Mononuclear cell (primary cell): ENCODE results near the gene ZNF579. TPM values are rescaled to one million over a fixed set of nuclear protein-coding genes. Genes with fewer than 3 reads are reported as not detected.

ENCODE experiments used
- H3K27me3 ChIP-seq: 2 replicates; pipeline ENCODE4 v1.6.0; 2011; ENCODE audit warnings: low read length, control low read depth; ENCODE audit not compliant: insufficient read depth
- H3K4me1 ChIP-seq: 2 replicates; pipeline ENCODE4 v1.5.1; 2011; ENCODE audit warnings: mild to moderate bottlenecking, low read length, control low read depth; ENCODE audit not compliant: insufficient read depth
- H3K4me3 ChIP-seq: 2 replicates; pipeline ENCODE4 v1.5.1; 2011; ENCODE audit warnings: mild to moderate bottlenecking, low read length, moderate library complexity
- H3K9me3 ChIP-seq: 2 replicates; pipeline ENCODE4 v1.5.1; 2011; ENCODE audit warnings: low read depth, mild to moderate bottlenecking, control low read depth, low read length
- total RNA-seq: library from RNA; depleted of rRNA; stranded (reverse); fragments of >200 nt; gene quantifications from one replicate; pipeline ENCODE4 v1.2.3, GENCODE V29; 2012

ZNF579 gene
- total RNA-seq, 1 donor, result 2.7 TPM

GRCh38 chr19:55546822-55547614 is 33.6 kb downstream of the ZNF579 start:
- no peaks in the 10 kb centered on the region for H3K27me3 ChIP-seq
- H3K9me3 ChIP-seq, result no peaks in the 10 kb centered on the region
- no peaks in the 10 kb centered on the region for H3K4me1 ChIP-seq
- no peak overlapping the region for H3K4me3 ChIP-seq

- Histone ChIP-seq H3K4me1 (no peaks in the 10 kb centered on the region), H3K9me3 (no peaks in the 10 kb centered on the region), H3K27me3 (no peaks in the 10 kb centered on the region), H3K4me3 (no peak overlapping the region)
Measured at GRCh38 chr19:55546011-55546410, 34.6 kb downstream of the ZNF579 start.

DNA sequence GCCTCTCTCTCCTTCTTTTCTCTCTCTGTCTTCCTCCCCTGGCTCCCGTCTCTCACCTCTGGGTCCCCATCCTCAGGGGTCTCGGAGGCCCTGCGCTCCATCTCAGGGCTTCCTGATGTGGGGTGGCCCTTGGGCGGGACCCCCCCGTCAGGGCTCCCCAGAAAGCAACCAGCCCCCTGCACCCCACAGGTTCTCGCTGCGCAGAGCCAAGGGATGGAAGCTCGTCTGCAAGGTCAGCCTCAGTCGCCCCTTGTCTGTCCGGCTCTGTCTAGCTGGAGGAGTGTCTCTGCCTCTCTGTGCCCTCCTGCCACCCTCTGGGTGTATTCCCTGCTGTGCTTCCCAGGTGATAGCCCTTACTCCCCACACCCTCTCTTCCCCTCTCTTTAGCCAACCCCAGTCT is 35.2 kb downstream of the ZNF579 start, which contains the start of gene SBK3:
TSS of gene SBK3 (minus strand) at position 101 of the 400 bp plus-strand sequence. CDS start at position 101, 0 bp downstream.
- no peaks in the 10 kb centered on the region for H3K4me1 ChIP-seq
- no peak within 1 kb of the TSS for H3K4me3 ChIP-seq
- H3K9me3 ChIP-seq, result no peaks in the 10 kb centered on the region
- H3K27me3 ChIP-seq, result no peaks in the 10 kb centered on the region

GRCh38 chr19:55544776-55545439 is 35.7 kb downstream of the ZNF579 start:
- no peak overlapping the region for H3K4me3 ChIP-seq
- no peaks in the 10 kb centered on the region for H3K9me3 ChIP-seq
- H3K27me3 ChIP-seq, result no peaks in the 10 kb centered on the region
- H3K4me1 ChIP-seq, result no peaks in the 10 kb centered on the region

DNA sequence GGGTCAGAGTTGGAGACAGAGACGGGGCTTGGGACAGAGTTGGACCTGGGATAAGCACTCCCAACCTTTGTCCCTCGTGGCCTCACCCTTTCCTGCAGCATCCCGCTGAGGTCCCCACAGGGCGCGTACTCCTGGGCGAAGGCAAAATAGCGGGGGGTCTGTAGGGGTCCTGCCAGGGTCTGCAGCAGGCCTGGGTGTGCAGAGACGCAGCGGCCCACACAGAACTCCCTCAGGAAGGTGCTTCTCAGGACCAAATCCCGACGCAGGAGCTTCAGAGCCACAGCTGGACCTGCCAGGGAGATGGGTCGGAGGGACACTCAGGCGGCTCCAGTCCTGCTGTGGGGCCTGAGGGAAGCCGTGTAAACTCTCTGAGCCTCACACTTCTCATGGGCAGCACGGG is 36.6 kb downstream of the ZNF579 start:
- H3K4me1 ChIP-seq, result no peaks in the 10 kb centered on the region
- H3K9me3 ChIP-seq, result no peaks in the 10 kb centered on the region
- no peak overlapping the region for H3K4me3 ChIP-seq
- no peaks in the 10 kb centered on the region for H3K27me3 ChIP-seq

DNA sequence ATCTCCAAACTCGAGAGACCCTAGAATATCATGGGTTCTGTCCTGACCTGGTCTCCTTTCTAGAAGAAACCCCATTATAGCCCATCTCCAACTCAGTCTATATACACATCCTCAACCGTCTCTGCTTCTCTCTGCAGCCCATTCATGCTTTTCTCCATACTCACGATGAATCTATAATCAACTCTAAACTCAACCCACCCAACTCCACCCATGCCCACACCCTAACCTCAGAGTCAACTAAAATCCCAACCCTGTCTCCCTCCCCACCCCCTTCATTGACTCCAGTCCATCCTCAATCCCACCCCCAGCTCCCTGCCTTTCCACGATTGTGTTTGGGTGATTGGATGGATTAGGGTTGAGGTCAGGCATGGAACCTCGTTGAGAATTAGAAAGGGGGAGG is 37.1 kb downstream of the ZNF579 start:
- no peaks in the 10 kb centered on the region for H3K27me3 ChIP-seq
- no peak overlapping the region for H3K4me3 ChIP-seq
- H3K9me3 ChIP-seq, result no peaks in the 10 kb centered on the region
- H3K4me1 ChIP-seq, result no peaks in the 10 kb centered on the region

DNA sequence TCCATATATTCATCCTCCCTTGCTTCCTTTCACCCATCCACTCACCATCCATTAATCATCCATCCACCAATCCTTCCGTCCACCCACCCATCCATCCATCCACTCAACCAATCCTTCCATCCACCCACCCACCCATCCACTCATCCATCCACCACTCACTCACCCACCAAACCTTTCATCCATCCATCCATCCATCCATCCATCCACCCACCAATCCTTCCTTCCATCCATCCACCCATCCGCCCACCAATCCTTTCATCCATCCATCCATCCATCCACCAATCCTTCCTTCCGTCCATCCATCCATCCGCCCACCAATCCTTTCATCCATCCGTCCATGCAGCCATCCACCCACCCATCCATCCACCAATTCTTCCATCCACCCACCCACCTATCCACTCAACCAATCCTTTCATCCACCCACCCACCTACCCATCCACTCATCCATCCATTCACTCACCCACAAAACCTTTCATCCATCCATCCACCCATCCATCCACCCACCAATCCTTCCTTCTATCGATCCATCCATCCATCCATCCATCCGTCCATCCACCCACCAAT is 38.3 kb downstream of the ZNF579 start:
- Histone ChIP-seq H3K4me1 (no peaks in the 10 kb centered on the region), H3K9me3 (no peaks in the 10 kb centered on the region), H3K27me3 (no peaks in the 10 kb centered on the region), H3K4me3 (no peak overlapping the region)

DNA sequence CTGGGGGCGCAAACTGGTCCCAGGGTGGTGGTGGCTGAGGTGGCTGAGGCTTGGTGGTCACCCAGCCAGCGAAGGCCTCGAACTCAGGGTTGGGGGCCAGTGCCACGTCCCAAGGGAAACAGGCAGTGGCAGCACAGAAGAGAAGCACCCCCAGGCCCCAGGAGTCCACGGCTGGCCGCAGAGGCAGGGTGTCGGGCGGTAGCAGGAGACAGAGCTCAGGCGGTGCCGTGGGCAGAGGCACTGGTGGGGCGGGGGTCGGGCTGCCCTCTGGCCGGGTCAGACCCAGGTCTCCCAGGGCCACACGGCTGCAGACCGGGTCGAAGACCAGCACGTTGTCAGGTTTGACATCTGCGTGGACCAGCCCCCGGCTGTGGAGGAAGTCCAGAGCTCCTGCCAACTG is 39.6 kb downstream of the ZNF579 start:
- Histone ChIP-seq H3K4me3 (no peak overlapping the region), H3K4me1 (no peaks in the 10 kb centered on the region), H3K9me3 (no peaks in the 10 kb centered on the region), H3K27me3 (no peaks in the 10 kb centered on the region)

GRCh38 chr19:55540619-55541018 is 40.0 kb downstream of the ZNF579 start:
- Histone ChIP-seq H3K27me3 (no peaks in the 10 kb centered on the region), H3K9me3 (no peaks in the 10 kb centered on the region), H3K4me3 (no peak overlapping the region), H3K4me1 (no peaks in the 10 kb centered on the region)

DNA sequence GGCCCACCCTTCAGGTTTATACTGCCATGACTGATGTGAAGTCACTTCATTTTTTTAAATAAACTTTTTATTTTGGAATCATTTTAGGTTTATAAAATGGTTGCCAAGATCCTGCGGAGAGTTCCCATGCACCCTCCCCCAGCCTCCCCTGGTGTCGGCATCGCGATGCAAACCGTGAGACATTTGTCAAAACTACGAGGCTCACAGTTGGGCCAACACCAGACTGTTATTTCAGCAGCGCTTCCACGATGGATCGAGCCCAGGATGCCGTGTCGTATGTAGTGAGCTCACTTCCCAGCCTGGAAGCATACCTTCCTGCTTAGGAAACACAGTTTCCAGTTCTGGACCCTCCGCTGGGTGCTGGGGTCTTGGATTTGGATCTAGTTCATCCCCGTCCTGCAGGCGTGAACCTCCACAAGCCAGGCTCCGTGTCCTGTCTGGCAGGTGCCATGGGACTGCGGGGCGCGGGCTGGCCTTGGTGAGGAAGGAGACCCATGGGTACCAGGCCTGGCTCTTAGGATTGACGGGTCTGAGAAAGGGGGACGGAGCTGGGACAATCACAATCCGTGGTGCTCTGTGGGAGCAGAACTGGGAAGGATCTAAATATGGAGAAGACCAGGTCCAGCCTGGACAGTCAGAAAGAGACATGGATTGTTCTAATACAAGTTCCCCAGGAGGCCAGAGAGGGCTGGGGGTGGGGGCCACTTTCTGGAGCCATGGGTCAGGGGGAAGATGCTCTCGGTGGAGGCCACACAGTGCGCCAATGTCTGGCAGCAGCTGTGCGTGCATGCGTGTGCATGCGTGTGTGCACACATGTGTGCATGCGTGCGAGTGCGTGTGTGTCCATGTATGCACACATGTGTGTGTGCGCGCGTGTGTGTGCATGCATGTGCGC is 41.3 kb downstream of the ZNF579 start:
- Histone ChIP-seq H3K27me3 (no peaks in the 10 kb centered on the region), H3K4me3 (no peak overlapping the region), H3K4me1 (no peaks in the 10 kb centered on the region), H3K9me3 (no peaks in the 10 kb centered on the region)

GRCh38 chr19:55538132-55538531 is 42.5 kb downstream of the ZNF579 start:
- no peaks in the 10 kb centered on the region for H3K4me1 ChIP-seq
- no peak overlapping the region for H3K4me3 ChIP-seq
- no peaks in the 10 kb centered on the region for H3K27me3 ChIP-seq
- no peaks in the 10 kb centered on the region for H3K9me3 ChIP-seq

- Histone ChIP-seq H3K9me3 (no peaks in the 10 kb centered on the region), H3K4me3 (no peak overlapping the region)
Measured at GRCh38 chr19:55537741-55538111, 42.9 kb downstream of the ZNF579 start.

GRCh38 chr19:55536951-55537740 is 43.5 kb downstream of the ZNF579 start, which contains the start of gene SBK2:
TSS of gene SBK2 (minus strand) at chr19:55537133. CDS start at chr19:55536294, 839 bp downstream.
- Histone ChIP-seq H3K4me1 (no peaks in the 10 kb centered on the region), H3K9me3 (no peaks in the 10 kb centered on the region), H3K4me3 (no peak within 1 kb of the TSS), H3K27me3 (no peaks in the 10 kb centered on the region)

More at GRCh38 chr19:55537741-55538111, 42.9 kb downstream of the ZNF579 start:
- H3K4me1 ChIP-seq, result no peaks in the 10 kb centered on the region
- no peaks in the 10 kb centered on the region for H3K27me3 ChIP-seq

GRCh38 chr19:55536366-55536765 is 44.3 kb downstream of the ZNF579 start:
- Histone ChIP-seq H3K4me1 (no peaks in the 10 kb centered on the region), H3K9me3 (no peaks in the 10 kb centered on the region), H3K4me3 (no peak overlapping the region), H3K27me3 (no peaks in the 10 kb centered on the region)
